ENCODE data around the gene WNT4. TPM values are rescaled to one million over a fixed set of nuclear protein-coding genes. Genes with fewer than 3 reads are reported as not detected.
"Not testable (repeated sequence)": the region's sequence is repeated elsewhere in the genome, so short reads cannot be mapped to it uniquely, and the experiment has no call there.

Gene WNT4
- total RNA-seq, 2 donors from 2014 or later: 2.5 to 3.1 TPM

DNA sequence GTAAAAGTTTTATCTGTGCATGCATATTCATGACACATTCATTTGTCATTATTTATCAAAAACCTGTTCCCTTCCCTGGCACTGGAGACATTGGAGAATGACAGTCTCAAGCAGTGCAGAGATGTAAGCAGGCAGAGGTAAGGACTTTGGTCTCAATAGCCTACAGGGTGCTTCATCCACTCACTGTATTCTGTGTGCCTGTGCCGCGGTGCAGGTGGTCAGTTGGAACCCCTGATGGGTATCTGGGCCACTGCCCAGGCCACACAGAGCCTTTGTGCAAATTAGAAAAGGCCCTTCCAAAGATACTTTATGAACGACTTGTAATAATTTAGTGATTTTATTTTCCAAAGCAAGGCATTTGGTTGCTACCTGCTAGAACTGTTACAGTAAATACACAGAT is 46.4 kb downstream of the WNT4 start:
- ATAC-seq (no peak), DNase-seq (no peak)
- intact Hi-C loops (cut with DNase I, micrococcal nuclease): no loop called here

DNA sequence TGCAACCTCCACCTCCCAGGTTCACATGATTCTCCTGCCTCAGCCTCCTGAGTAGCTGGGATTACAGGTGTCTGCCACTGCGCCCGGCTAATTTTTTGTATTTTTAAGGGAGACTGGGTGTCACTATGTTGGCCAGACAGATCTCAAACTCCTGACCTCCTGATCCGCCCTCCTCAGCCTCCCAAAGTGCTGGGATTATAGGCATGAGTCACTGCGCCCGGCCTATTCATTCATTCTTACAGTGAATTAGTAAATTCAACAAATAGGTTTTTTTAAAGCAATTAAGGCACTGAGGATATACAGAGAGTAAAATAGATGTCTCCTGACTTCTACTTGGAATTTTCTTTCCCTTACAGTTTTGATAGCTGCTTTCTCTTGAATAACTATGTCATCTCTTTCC is 46.9 kb downstream of the WNT4 start:
- intact Hi-C loops (cut with DNase I, micrococcal nuclease): no loop called here
- no peak for ATAC-seq
- DNase-seq: no peak

DNA sequence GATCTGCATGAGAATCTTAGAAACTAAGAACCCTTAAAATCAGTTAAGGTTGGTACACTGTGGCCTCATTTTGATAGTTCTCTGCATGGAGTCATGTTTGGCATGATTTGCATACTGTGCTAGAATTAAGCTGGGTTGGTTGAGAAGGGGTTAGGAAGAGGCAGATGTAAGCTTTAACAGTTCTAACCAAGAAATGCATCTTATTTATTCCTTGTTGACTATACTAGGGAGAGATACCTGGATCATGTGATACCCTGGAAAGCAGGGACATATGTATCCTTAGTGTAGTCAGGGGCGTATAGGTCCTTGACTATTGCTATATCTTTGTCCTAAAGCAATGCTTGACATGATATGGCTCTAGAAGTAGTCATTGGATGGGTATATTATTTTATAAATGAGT is 49.4 kb downstream of the WNT4 start:
- intact Hi-C loops (cut with DNase I, micrococcal nuclease): no loop called here

DNA sequence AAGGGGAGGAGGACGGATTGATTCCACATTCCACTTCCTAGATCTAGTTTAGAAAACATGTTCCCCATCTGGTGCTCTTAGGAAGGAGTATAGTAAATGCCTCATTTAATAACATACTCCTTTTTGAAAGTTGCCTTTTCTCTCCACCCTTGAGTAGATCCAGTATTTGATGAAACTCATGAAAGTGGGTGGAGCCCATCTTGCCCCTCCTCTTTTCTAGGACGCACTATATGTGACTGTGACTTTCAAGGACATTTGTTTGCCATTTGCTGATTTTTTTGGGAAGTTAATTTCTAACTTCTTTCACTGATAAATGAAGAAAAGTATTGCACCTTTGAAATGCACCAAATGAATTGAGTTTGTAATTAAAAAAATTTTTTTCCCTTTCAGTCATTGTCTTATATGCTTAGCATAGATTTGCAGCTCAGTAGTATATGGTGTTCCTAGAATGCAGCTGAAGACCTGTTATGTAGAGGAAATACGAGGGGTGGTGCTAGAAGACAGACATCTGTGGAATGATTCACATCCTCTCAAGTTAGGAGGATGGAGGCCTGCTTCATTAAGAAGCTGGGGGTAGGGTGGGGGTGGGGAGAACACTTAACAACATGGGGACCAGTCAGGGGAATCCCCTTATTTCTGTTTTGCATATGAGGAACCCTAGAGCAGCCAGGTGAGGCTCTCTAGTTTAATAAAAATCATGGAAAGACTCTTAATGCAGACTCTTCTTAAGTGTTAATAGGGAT is 50.7 kb downstream of the WNT4 start:
- intact Hi-C loops (cut with DNase I, micrococcal nuclease); DNase-seq: not testable (repeated sequence)
- ATAC-seq: peak; percentile 11

More for the DNA sequence above, 49.4 kb downstream of the WNT4 start:
- DNase-seq: no peak
- ATAC-seq: no peak

DNA sequence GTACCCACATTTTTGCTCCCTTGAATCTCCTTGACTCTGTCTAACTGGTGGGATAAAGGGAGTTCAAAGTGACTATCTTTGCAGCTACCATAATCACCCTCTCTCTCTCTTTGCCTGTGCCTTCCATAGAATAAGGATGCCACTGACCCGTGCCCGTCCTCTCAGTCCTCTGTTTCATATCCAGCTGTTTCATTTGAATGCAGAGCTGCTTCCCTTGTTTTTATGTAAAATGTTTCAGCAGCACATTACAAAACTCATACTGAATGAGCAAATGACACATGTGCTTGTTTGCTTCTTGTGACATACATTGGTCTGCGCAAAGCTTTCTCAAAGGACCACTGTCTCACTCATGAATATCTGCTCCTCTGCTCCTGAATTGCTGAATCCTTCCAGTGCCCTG is 52.0 kb downstream of the WNT4 start:
- intact Hi-C loops (cut with DNase I, micrococcal nuclease): no loop called here

DNA sequence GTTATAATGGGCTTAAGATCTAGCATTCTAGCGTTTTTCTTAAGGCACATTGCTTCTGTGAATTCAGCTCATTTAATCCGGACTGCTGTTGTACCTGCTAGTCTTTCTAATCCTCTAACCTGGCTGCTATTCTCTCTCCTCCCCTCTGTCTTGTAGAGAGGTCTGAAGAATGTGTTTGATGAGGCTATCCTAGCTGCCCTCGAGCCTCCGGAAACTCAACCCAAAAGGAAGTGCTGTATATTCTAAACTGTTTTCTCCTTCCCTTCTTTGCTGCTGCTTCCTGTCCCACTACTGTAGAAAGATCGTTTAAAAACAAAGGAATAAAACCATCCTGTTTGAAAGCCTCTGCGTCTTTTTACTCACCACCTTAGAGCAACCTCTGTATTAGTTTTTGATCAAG is 53.1 kb downstream of the WNT4 start:
- intact Hi-C loops (cut with DNase I, micrococcal nuclease): no loop called here
- DNase-seq (no peak), ATAC-seq (no peak)

More for the DNA sequence above, 52.0 kb downstream of the WNT4 start:
- no peak for DNase-seq
- ATAC-seq: no peak

DNA sequence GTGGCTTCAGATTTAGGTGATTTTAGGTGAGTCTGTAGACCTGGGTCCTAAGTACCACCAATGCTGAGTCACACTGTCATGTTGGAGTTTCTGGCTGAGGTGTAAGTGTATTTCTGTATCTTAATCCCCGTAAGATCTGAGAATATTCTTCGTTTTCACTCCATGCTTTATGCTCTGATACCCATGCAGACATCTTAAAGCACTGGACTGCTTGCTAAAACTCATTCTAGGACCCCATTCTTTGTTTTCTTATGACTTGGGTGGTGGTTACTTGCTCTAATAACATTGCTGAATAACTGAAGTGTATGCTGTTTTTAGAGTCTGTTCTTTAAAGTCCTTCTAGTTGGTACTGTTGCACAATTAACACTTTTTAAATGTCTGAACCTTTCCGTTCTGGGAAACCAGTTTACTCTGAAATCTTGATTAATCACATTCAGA is 53.7 kb downstream of the WNT4 start:
- DNase-seq: no peak
- intact Hi-C loops (cut with DNase I, micrococcal nuclease): no loop called here
- no peak for ATAC-seq

DNA sequence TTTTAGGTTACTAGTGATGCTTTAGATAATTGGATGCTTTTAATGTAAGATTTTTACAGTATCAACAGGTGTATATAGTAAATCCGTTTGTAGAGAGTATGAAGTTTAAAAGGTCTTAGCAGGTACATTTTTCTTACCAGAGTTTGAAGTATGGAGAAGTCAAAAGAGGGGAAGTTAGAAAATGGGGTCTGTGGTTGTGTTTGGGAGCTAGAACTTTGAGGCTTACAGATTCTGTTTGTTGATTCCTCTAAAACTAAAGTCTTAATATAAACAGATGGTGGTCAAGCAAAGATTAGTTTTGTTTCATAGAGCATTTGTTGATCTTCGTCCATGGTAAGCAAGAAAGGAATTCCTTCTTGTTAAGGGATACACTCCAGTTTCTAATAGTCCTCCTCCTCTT is 54.6 kb downstream of the WNT4 start:
- intact Hi-C loops (cut with DNase I, micrococcal nuclease): no loop called here
- ATAC-seq (no peak), DNase-seq (no peak)

DNA sequence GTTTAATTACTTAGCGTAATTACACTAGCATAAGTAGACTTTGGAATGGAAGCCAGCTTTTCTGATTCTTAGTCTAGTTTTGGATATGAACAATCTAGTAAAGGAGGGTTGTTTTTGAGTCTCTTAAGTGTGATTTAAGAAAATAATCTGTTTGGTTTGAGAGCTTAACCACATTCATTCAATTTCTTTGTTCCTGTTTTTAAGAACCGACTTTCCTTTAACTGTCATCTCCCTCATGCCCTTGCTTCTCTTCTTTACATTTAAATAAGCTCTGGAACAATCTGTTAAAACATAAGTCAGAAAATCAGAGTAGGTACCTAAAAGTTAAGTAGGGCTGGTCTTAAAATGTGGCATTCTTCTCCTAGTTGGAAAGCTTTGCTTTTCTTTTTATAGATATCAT is 62.7 kb downstream of the WNT4 start:
- DNase-seq: no peak
- no peak for ATAC-seq
- intact Hi-C loops (cut with DNase I, micrococcal nuclease): no loop called here

DNA sequence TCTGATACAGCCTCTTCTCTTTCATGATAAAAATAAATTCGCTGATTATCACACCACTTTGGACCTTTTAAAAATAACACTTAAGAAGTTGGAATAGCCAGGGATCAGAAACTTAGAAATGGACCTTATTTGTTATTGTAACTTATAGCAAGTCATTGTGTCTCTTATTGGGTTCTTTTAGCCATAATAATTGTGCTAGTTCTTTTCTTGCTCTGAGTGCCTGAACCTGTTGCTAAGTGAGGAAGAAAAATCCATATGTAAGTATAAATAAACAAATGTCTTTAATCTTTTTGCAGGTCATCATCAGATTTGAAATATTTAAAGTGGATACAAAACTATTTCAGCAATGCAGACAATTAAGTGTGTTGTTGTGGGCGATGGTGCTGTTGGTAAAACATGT is 64.8 kb downstream of the WNT4 start:
- intact Hi-C loops (cut with DNase I, micrococcal nuclease): no loop called here
- ATAC-seq (no peak), DNase-seq (no peak)

DNA sequence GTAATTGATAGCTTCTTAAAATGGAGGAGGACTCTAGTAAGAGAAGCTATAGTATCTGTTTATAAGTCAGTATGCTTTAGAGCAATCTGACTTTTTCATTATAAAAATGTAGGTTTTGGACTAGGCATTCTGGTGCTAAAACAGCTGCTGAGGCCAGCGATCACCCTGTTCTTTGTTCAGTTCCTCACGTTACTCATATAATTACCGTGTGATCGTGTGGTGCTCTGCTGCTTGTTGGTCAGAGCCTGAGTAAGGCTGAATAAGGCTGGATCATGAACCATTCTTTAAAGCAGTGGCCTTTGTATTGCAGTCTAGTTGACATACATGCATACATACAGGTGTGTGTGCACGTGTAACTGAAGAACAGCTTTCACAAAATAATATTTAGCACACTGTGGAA is 65.2 kb downstream of the WNT4 start:
- DNase-seq: no peak
- no peak for ATAC-seq
- intact Hi-C loops (cut with DNase I, micrococcal nuclease): no loop called here

DNA sequence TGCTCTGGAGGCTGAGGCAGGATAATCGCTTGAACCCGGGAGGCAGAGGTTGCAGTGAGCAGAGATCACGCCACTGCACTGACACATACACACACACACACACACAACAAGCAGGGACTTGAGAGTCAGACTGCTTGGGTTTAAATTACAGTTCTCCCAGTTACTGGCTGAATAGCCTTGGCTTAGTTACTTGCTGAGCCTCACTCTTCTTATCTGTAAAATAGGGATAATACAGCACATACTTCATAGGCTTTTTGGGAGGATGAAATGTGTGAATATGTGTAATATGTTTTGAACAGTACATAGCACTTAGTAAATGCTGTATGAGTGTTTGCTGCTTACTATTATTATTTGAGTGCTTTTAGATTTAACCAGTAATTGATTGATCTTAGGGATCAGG is 66.6 kb downstream of the WNT4 start:
- ATAC-seq (peak; percentile 7), DNase-seq (no peak)
- intact Hi-C loops (cut with DNase I, micrococcal nuclease): no loop called here

DNA sequence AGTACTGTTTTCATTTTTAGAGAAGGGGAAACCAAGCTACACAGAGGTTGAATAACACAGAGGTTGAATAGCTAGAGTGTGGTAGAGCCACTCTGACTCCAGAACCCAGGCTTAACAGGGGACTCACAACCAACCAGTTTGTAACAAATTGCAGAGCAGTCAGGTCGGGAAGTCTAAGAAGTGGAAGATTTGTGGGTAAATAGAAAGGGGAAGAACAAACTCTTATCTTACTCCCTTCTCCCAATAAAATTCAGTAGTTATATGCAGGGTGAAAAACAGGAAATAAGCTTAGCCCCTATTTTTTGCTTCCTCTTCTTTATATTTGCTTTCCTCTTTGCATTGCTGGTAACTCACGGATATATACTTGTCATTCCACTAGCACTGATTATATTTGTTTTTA is 67.2 kb downstream of the WNT4 start:
- intact Hi-C loops (cut with DNase I, micrococcal nuclease): no loop called here
- DNase-seq (no peak), ATAC-seq (peak; percentile 67)

DNA sequence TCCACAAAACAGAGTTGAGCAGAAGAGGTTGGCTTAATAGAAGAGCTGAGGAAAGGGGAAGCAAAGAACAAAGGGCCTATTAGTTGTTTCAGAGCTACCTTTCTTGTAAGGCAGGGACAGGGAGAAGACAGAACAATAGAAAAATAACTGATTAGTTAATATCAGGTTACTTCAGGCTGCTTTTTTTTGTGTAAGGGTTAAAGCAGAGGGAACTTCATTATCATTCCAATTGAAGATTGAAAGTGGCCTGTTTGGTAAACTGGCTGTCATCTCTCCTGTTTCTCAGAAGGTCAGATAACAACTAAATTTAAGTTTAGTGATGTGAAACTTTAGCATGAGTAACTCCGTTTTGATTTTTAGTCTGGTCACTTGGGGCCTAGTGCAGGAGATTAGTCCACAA is 68.1 kb downstream of the WNT4 start:
- ATAC-seq: no peak

DNA sequence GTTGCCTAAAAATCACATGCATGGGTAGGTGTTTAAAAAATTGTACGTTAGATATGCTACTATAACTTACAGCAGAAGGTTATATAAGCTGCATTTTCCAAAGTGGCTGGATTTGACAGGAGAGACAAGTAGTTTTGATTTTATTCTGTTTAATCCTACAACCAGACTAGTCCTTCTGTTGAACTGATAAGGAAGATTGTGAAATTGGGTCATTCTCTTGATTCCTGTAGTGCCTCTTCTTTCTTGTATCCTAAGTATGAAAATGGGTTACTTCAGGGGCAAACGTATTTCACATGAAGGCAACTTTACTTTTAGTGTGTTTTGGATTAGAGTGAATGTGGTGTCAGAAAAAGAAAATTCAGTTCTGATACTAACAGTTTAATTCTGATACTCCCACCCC is 71.4 kb downstream of the WNT4 start:
- ATAC-seq (no peak), DNase-seq (no peak)
- intact Hi-C loops (cut with DNase I, micrococcal nuclease): no loop called here

More for the DNA sequence above, 68.1 kb downstream of the WNT4 start:
- intact Hi-C loops (cut with DNase I, micrococcal nuclease): no loop called here
- no peak for DNase-seq

Other genes with a start within 250 kb of the WNT4 start
- gene HSPG2, start 205.8 kb downstream of the WNT4 start, total RNA-seq: 100 to 1,000 TPM; 180 to 206 TPM
- 1 to 10 TPM in 1 of 2 donors, under 1 TPM in 1; 0.76 to 2.0 TPM for gene CELA3B, start 166.1 kb downstream of the WNT4 start, total RNA-seq
- gene CELA3A, start 141.4 kb downstream of the WNT4 start, total RNA-seq: 1 to 10 TPM; 1.1 to 2.1 TPM
- 100 to 1,000 TPM; 269 to 323 TPM for gene CDC42, start 90.4 kb downstream of the WNT4 start, total RNA-seq